Measurements from ENCODE around the gene ACCS.

GRCh38 chr11:44072757-44073658 is 6.9 kb downstream of the ACCS start:
- no peak for TF ChIP-seq CTCF (IDR thresholded peaks at IDR 0.05; ENCODE audit: extremely low read depth in 1 of 2, insufficient read depth in 1 of 2, low read depth in 1 of 2, low read length in 2 of 2)
- no peak for TF ChIP-seq MAX (IDR thresholded peaks at IDR 0.05; ENCODE audit: insufficient read depth, insufficient read length)
